MM.1S (cell line): ENCODE measurements around the gene RAD9B.
A peak's percentile ranks its signal among the peaks of the same experiment; 100 is the strongest.
"Not testable (repeated sequence)": the region's sequence is repeated elsewhere in the genome, so short reads cannot be mapped to it uniquely, and the experiment has no call there.

Experiments
- DNase-seq: peaks from one replicate; pipeline ENCODE4 v3.0.0-alpha.2; 2015
- H2AFZ ChIP-seq: fragments of 300-600 bp; sonication (generic); 2 replicates; pipeline ENCODE4 v1.6.0; 2016; ENCODE audit warnings: antibody characterized with exemption, low read length
- H3F3A ChIP-seq: fragments of 300-600 bp; sonication (generic); 2 replicates; pipeline ENCODE4 v1.6.1; 2016; ENCODE audit warnings: mild to moderate bottlenecking, antibody characterized with exemption, low read length, moderate library complexity, mixed read lengths; ENCODE audit not compliant: insufficient read depth
- H3K27ac ChIP-seq: fragments of 300-600 bp; sonication (generic); 2 replicates; pipeline ENCODE4 v1.5.1; 2016; ENCODE audit warnings: mild to moderate bottlenecking, low read length
- H3K27me3 ChIP-seq: fragments of 300-600 bp; sonication (generic); replicated peaks from 2 replicates; pipeline ENCODE4 v1.6.0; 2016; ENCODE audit warnings: low read length; ENCODE audit not compliant: insufficient read depth
- H3K36me3 ChIP-seq: fragments of 300-600 bp; sonication (generic); replicated peaks from 2 replicates; pipeline ENCODE4 v1.6.1; 2016; ENCODE audit warnings: mild to moderate bottlenecking, low read length, mixed read lengths; ENCODE audit not compliant: insufficient read depth
- H3K4me1 ChIP-seq: fragments of 300-600 bp; sonication (generic); 2 replicates; pipeline ENCODE4 v1.6.1; 2016; ENCODE audit warnings: low read length, mixed read lengths
- H3K4me2 ChIP-seq: fragments of 300-600 bp; sonication (generic); 2 replicates; pipeline ENCODE4 v1.6.0; 2016; ENCODE audit warnings: low read depth, low read length
- H3K4me3 ChIP-seq: fragments of 300-600 bp; sonication (generic); 2 replicates; pipeline ENCODE4 v1.5.1; 2016; ENCODE audit warnings: low read length, mixed read lengths
- H3K79me2 ChIP-seq: fragments of 300-600 bp; sonication (generic); 2 replicates; pipeline ENCODE4 v1.6.1; 2016; ENCODE audit warnings: mixed run types, low read length, mixed read lengths
- H3K9ac ChIP-seq: fragments of 300-600 bp; sonication (generic); 2 replicates; pipeline ENCODE4 v1.6.1; 2016; ENCODE audit warnings: low read length, mixed read lengths
- H3K9me2 ChIP-seq: fragments of 300-600 bp; sonication (generic); replicated peaks from 2 replicates; pipeline ENCODE4 v1.6.1; 2016; ENCODE audit warnings: mild to moderate bottlenecking, low read length, mixed read lengths; ENCODE audit not compliant: insufficient read depth
- H3K9me3 ChIP-seq: fragments of 300-600 bp; sonication (generic); replicated peaks from 2 replicates; pipeline ENCODE4 v1.6.1; 2016; ENCODE audit warnings: mild to moderate bottlenecking, low read length, mixed read lengths; ENCODE audit not compliant: insufficient read depth
- H4K20me1 ChIP-seq: fragments of 300-600 bp; sonication (generic); 2 replicates; pipeline ENCODE4 v1.6.1; 2016; ENCODE audit warnings: mild to moderate bottlenecking, low read length, moderate library complexity, mixed read lengths; ENCODE audit not compliant: insufficient read depth
- CTCF ChIP-seq: fragments of 300-600 bp; sonication (generic); IDR thresholded peaks from 2 replicates; pipeline ENCODE4 v1.5.1; 2016; ENCODE audit warnings: antibody characterized with exemption, low read length, mixed read lengths
- EZH2 ChIP-seq: fragments of 300-600 bp; sonication (generic); optimal IDR thresholded peaks from 2 replicates; pipeline ENCODE3; 2017; ENCODE audit warnings: low read depth, mild to moderate bottlenecking, antibody characterized with exemption, low read length, mixed read lengths
- EZH2phosphoT487 ChIP-seq: fragments of 300-600 bp; sonication (generic); IDR thresholded peaks from 2 replicates; pipeline ENCODE4 v1.6.1; 2018; ENCODE audit warnings: antibody characterized with exemption, low read length

Gene RAD9B

GRCh38 chr12:110501752-110502738 lies at the start of gene RAD9B, which contains the start of gene VPS29:
TSS of gene RAD9B (plus strand) at chr12:110502331. CDS start at chr12:110502338, 7 bp downstream.
TSS of gene VPS29 (minus strand) at chr12:110502111. CDS start at chr12:110502051, 60 bp downstream.
- Histone ChIP-seq H3K4me2 (peak within 1 kb of the TSS; percentile 62), H2AFZ (peak within 1 kb of the TSS; percentile 83), H3K27ac (peak within 1 kb of the TSS; percentile 76), H4K20me1 (no peaks in the 10 kb centered on the region), H3K9me2 (no peaks in the 10 kb centered on the region), H3K4me3 (peak within 1 kb of the TSS; percentile 88), H3K27me3 (no peaks in the 10 kb centered on the region), H3K4me1 (peaks cover 9% of the 10 kb centered on the region; the same call in 1 of the 2 replicates), H3K9ac (peak within 1 kb of the TSS; percentile 88), H3K36me3 (no peaks in the 10 kb centered on the region), H3K9me3 (no peaks in the 10 kb centered on the region), H3F3A (no peaks in the 10 kb centered on the region), H3K79me2 (peaks cover 43% of the 10 kb centered on the region)
- DNase-seq: peak; percentile 92
- TF ChIP-seq CTCF (no peak), EZH2 (no peak)

DNA sequence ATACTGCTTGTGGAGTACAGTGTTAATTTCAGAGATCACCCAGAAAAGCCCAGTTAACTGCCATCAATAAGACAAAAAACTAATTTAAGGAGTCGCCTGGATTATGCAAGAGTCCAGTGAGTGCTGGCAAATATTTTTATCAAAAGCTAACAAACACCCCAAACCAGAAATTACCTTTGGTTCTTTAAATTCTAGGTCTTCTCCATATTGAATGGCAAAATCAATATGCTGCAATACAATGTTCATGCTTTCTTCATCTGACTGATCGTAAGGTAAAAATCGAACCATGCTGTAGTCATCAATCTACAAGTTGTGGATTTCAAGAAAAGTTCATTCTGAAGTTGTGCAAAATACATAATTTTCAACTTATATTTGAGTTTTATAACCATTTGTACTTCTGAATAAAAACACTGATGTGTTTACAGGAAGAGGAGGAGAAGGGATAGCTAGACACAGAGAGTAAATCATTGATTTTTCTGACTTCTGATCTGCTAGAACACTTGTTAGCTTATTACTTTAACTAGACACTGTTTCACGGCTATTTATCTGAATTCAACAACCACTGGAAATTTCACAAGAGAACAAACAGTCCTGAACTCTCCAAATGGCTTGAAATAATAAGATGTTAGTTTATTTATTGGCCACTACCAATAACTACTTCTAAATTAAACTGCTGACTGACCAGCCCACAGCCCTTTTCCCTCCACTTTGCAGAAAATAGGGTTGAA lies 48.4 kb upstream of the RAD9B start:
- Histone ChIP-seq H3F3A (peaks cover 8% of the 10 kb centered on the region; the same call in 1 of the 2 replicates), H3K4me1 (no peaks in the 10 kb centered on the region), H3K79me2 (peaks cover 13% of the 10 kb centered on the region), H3K9ac (no peak overlapping the region), H3K9me2 (no peaks in the 10 kb centered on the region), H3K4me3 (no peak overlapping the region), H3K9me3 (no peaks in the 10 kb centered on the region), H3K27ac (no peak overlapping the region), H3K36me3 (no peaks in the 10 kb centered on the region), H4K20me1 (no peaks in the 10 kb centered on the region), H2AFZ (no peak overlapping the region), H3K4me2 (no peak overlapping the region), H3K27me3 (no peaks in the 10 kb centered on the region)
- DNase-seq: no peak
- TF ChIP-seq EZH2phosphoT487: no peak
- no peak for TF ChIP-seq EZH2

DNA sequence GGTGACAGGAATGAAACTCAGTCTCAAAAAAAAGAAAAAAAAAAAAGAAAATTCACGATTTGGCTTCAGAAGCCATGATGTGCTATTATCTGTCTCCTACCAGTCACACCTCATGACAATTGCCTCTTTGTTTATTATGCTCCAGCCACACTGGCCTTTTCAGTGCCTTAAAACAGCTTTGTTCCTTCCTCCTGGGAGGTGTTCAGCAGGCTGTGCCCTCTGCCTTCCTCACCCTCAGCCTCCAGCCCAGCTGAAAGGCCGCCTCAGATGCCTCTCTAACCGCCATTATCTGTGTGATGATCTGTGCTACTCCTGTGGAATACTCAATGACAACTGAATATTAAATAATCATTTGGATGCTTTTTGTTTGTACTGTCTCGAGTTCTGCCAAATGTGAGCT lies 43.4 kb upstream of the RAD9B start:
- Histone ChIP-seq H4K20me1 (no peaks in the 10 kb centered on the region), H3K4me3 (no peak overlapping the region), H3K9me2 (no peaks in the 10 kb centered on the region), H3K9ac (no peak overlapping the region), H3K27ac (no peak overlapping the region), H3K4me1 (no peaks in the 10 kb centered on the region), H3K79me2 (no peaks in the 10 kb centered on the region), H2AFZ (no peak overlapping the region), H3K27me3 (no peaks in the 10 kb centered on the region), H3K4me2 (no peak overlapping the region), H3K9me3 (no peaks in the 10 kb centered on the region), H3K36me3 (no peaks in the 10 kb centered on the region), H3F3A (no peaks in the 10 kb centered on the region)
- DNase-seq: no peak
- TF ChIP-seq CTCF: no peak
- no peak for TF ChIP-seq EZH2
- no peak for TF ChIP-seq EZH2phosphoT487

DNA sequence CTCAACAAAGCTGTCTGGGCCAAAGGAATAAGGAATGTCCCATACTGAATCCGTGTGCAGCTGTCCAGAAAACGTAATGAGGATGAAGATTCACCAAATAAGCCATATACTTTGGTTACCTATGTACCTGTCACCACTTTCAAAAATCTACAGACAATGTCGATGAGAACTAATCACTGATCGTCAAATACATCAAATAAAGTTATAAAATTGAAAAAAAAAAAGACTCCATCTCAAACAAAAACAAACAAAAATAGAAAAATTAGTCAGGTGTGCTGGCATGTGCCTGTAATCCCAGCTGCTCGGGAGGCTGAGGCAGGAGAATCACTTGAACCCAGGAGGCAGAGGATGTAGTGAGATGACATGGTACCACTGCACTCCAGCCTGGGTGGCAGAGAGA lies 40.9 kb upstream of the RAD9B start:
- H3F3A ChIP-seq, H3K36me3 ChIP-seq, H2AFZ ChIP-seq, H3K4me3 ChIP-seq, H3K9me3 ChIP-seq, H3K9ac ChIP-seq, H3K79me2 ChIP-seq, H3K27ac ChIP-seq, H4K20me1 ChIP-seq, H3K4me1 ChIP-seq, H3K4me2 ChIP-seq, H3K27me3 ChIP-seq, H3K9me2 ChIP-seq, DNase-seq: not testable (repeated sequence)
